RPMI8226 (cell line): ENCODE results near the gene DNAJC18.
A peak's percentile ranks its signal among the peaks of the same experiment; 100 is the strongest.
"Not testable (repeated sequence)": the region's sequence is repeated elsewhere in the genome, so short reads cannot be mapped to it uniquely, and the experiment has no call there.

ENCODE experiments used
- DNase-seq: peaks from one replicate; pipeline ENCODE4 v3.0.0-alpha.2; 2015

Gene DNAJC18

DNA sequence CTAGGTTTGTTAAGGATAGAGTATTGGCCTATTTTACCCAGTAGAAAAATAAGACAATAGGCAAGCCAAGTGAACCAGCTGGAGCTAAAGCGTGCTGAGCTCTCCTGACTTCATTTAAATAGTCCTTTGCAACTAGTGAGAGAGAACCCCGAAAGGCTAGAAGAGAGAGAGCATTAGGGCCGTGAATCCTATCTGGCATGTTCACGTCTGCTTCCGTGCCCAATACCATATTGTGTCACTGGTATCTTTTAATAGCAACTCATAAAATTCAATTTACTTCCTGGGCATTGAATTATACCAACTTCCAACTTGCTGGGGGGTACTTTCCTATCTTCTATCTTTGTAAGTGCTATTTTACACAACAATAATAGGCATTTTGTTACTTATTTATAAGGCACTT is 13.8 kb downstream of the DNAJC18 start:
- DNase-seq, result no peak

DNA sequence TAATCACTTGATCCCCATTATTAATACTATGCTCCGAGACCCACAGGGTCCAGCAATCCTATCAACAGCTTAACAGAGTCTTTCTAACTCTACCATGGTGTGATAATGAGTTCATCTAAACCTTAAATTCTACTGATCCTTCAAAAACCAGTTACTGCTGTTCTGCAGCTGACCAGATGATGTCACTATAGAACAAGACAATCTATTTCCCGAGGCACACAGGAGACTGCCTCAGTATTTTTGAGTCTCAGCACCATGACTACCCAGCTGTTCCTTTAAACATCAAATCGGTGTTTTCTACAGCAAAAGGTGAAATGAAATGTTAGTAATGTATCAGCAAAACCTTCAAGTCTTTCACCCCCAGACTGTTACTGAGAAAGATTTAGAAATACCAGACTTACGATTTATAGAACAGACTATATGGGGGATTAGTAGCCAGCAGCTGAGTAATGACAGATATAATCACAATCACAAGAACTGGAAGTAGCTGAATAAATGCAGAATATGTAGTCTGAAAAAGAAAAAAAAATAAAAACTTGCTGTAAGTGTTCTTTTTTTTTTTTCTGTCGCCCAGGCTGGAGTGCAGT is 16.9 kb downstream of the DNAJC18 start:
- peak; percentile 75 for DNase-seq

DNA sequence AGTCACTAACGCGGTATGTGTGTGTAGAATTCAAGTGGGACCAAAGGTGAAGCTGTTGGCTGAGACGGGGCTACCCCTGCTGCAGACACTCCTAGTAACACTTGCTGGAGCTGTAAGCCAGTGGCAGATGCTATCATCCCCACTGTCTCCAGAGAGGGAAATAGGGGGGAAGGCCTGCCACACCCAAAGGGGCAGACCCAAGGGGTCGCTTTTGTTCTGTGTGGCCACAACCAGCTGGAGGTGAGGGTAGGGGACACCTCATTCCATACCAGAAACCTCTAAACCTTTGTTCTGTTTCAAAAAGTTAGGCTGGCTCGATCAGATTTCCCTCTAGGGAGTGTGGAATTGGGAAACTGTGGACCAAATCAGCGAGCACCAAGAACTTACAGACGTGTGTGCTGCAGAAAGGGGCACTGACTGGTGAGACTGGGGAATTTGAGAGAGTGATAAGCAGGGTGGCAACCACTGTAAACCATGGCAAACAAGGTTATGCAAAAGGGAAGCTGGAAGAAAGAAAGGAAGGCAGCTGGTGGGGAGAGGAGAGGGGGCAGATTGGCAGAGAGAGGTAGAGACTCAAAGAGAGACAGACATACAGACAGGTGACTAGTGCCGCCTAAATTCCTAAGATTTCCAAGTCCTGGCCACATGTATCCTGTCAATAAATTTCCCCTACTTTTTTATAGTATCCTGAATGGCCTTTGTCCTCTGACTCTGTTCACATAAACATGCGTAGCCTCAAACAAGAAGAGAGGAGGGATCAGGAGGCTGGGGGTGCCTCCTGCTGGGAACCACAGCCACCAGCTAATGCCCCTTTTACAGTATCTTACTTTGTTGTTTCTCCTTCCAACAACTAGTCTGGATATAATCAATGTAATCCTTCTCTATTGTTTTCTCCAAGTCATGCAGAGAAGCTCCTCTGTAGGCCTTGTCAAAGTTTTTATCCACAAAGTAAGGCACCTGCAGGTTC is 19.8 kb downstream of the DNAJC18 start:
- no peak for DNase-seq

- DNase-seq, result no peak
These were observed 20.5 kb downstream of the DNAJC18 start for GRCh38 chr5:139418793-139419192.

- peak; percentile 92 for DNase-seq
These were observed 22.1 kb downstream of the DNAJC18 start for GRCh38 chr5:139417214-139417613.

- peak; percentile 30 for DNase-seq
These were observed 22.7 kb downstream of the DNAJC18 start for GRCh38 chr5:139416651-139417050.

- no peak for DNase-seq
These were observed 23.5 kb downstream of the DNAJC18 start for GRCh38 chr5:139415869-139416268.

- peak; percentile 50 for DNase-seq
These were observed 24.0 kb downstream of the DNAJC18 start for GRCh38 chr5:139415221-139415861.

DNA sequence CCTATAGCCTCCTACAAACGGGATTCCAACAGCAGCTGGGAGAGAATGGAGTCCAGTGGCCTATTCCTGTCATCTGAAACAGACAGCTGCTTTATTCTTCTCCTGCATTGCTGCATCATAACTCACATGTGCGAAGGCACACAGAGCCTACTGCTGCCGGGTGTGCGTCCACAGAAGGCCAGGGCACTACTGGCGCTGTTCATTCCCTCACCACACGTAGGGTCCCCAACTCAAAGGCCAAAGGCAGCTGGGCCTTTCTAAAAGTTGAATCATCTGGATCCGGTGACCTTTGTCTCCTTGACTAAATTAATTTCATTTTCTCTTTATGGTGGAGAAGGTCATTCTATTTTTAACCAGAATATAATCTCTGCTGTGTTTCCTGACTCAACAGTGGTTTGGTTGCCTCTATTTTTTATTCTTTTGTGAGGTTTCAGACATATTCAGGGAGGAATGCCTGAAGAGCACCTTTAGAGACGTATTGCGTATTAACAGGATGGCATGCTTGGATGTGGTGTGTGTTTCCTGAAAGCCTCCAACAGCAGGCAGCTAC is 24.7 kb downstream of the DNAJC18 start:
- peak; percentile 77 for DNase-seq

DNA sequence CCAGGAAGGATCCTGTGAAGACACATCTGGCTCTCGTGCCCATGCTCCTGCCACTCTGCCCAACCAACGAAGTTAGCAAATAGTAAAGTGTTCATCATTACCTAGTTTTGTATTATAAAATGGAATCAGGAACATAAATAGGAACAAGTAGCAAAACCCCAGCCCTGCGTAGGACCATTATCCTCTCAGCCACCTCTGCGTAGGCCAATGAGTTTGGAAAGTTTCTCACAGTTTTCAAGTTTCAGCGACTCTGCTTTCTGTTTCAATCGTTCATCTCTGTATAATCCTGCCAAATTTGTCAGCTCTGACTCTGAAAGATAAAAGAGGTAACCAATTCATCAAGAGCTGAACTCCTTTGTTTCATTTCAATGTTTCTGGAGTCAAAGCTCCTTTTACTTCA is 25.4 kb downstream of the DNAJC18 start:
- peak; percentile 49 for DNase-seq

GRCh38 chr5:139413153-139413552 is 26.2 kb downstream of the DNAJC18 start:
- DNase-seq, result no peak

GRCh38 chr5:139410993-139411828 is 28.1 kb downstream of the DNAJC18 start:
- DNase-seq, result no peak

- DNase-seq, result no peak
These were observed 29.0 kb downstream of the DNAJC18 start for GRCh38 chr5:139410121-139410992.

DNA sequence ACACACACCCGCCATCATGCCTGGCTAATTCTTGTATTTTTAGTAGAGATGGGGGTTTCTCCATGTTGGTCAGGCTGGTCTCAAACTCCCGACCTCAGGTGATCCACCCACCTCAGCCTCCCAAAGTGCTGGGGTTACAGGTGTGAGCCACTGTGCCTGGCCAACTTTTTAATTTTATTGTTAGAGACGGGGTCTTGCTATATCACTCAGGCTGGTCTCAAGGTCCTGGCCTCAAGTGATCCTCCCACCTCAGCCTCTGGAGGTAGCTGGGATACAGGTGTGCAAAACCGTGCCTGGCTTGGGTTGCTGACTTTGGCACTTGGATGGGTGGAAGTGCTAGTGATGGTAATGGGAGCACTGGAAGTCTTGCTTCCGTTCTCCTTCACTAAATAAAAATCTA is 30.2 kb downstream of the DNAJC18 start:
- DNase-seq, result not testable (repeated sequence)

- no peak for DNase-seq
These were observed 31.1 kb downstream of the DNAJC18 start for GRCh38 chr5:139408191-139408590.

GRCh38 chr5:139407517-139407916 is 31.8 kb downstream of the DNAJC18 start:
- DNase-seq, result peak; percentile 77

DNA sequence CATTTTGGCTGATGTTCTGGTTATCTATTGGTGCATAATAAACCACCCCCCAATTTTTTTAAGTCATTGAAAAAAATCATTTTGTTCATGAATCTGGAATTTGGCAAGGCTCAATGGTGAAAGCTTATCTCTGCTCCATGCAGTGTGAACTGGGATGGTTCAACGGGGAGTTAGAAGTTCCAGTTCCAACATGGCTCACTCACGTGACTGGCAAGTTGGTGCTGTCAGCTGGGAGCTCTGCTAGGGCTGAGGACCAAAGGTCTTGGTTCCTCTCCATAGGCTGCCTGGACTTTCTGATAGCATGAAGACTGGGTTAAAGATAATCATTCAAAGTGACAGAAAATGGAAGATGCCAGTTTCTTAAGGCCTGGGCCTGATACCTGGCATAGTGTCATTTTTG is 32.4 kb downstream of the DNAJC18 start:
- DNase-seq, result no peak

DNA sequence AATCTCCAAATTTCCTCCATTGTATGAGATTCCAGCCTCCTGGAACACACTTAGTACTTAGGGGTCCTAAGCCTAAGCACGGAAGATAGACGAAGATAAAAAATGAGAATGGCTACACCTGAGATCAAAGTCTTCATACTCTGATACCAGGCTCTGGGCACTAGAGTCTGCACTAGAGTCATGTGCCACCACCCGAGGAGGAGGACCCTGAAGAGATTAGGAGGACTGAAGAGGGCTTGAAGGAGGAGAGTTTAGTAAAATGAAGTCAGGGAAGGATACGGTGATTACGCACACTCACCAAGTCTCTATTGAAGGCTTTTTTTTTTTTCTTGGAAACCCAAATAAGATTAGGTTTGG is 34.9 kb downstream of the DNAJC18 start:
- DNase-seq, result no peak

DNA sequence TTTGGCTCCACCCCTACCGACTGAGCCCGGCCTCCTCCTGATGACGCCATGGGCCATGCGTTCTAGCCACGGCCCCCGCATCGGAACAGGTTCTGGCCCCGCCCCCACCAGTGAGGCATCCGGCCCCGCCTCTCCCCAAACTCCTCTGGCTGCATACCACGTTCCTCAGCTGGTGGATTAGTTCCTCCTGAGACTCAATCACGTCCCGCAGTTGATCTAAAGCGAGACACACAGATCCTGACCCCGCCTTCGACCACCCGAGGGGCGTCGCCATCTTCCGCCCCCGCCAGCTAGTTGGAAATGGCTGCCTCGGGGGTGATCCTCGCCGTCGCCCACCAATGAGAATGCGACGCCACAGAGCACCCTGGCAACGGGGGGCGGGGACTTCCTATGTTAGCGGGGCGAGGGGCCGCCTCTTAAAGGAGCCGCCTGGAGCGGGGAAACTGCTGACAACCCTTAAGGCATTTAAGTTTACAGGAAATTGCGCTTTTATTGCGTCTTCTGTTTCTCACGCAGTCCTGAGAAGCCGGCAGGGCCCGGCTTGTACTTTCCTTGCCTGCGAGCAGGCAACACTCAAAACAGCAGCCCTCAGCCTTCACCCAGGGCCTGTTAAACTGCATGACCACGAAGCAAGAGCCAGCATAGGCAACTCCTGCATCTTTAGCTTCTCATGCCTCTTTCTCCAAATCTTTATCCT is 35.4 kb downstream of the DNAJC18 start, which contains the start of gene SPATA24:
SPATA24 (minus strand) TSS at position 303 of the 697 bp plus-strand sequence; CDS start at position 274, 29 bp downstream.
- DNase-seq, result peak; percentile 98

DNA sequence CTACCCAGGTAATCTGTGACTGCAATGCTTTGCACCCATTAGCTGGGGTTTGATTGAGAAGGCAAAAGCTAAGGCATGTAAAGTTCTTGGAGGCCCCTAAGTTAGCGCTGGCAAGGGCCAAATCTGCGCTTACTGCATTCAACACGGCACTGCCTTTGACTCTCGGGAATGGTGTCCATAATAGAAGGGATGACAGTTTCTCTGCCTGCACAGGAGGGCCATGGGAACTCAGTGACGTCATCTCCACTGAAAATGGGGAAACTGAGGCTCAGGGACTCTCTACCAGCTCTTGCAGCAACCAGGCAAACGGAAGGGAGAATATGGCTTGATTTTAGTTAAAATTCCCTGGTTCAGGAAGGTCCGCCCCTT is 35.9 kb downstream of the DNAJC18 start:
- peak; percentile 32 for DNase-seq
